ACC112 (cell line): ENCODE data around the gene PCSK7.

ENCODE experiments used
- H2AFZ ChIP-seq: fragments of 200-600 bp; sonication (generic); one replicate; pipeline ENCODE4 v1.6.0; 2017; ENCODE audit warnings: antibody characterized with exemption, low read length; ENCODE audit not compliant: unreplicated experiment
- H3K27ac ChIP-seq: fragments of 200-600 bp; sonication (generic); 2 replicates; pipeline ENCODE4 v1.5.1; 2014; ENCODE audit warnings: low read depth, mild to moderate bottlenecking, antibody characterized with exemption, low read length, moderate library complexity
- H3K27me3 ChIP-seq: fragments of 200-600 bp; sonication (generic); 2 replicates; pipeline ENCODE4 v1.6.1; 2014; ENCODE audit warnings: mild to moderate bottlenecking, antibody characterized with exemption, low read length, moderate library complexity, mixed read lengths; ENCODE audit not compliant: insufficient read depth
- H3K36me3 ChIP-seq: fragments of 200-600 bp; sonication (generic); 2 replicates; pipeline ENCODE4 v1.6.1; 2016; ENCODE audit warnings: mild to moderate bottlenecking, antibody characterized with exemption, low read length, moderate library complexity, mixed read lengths; ENCODE audit not compliant: insufficient read depth
- H3K4me1 ChIP-seq: fragments of 200-600 bp; sonication (generic); one replicate; pipeline ENCODE4 v1.6.1; 2016; ENCODE audit warnings: low read length, mixed read lengths; ENCODE audit not compliant: insufficient read depth, unreplicated experiment, control insufficient read depth
- H3K4me3 ChIP-seq: fragments of 200-600 bp; sonication (generic); 2 replicates; pipeline ENCODE4 v1.5.1; 2014; ENCODE audit warnings: mild to moderate bottlenecking, low read depth, low read length
- H3K79me2 ChIP-seq: fragments of 200-600 bp; sonication (generic); one replicate; pipeline ENCODE4 v1.6.0; 2016; ENCODE audit warnings: low read length; ENCODE audit not compliant: control insufficient read depth, unreplicated experiment, insufficient read depth

Gene PCSK7

DNA sequence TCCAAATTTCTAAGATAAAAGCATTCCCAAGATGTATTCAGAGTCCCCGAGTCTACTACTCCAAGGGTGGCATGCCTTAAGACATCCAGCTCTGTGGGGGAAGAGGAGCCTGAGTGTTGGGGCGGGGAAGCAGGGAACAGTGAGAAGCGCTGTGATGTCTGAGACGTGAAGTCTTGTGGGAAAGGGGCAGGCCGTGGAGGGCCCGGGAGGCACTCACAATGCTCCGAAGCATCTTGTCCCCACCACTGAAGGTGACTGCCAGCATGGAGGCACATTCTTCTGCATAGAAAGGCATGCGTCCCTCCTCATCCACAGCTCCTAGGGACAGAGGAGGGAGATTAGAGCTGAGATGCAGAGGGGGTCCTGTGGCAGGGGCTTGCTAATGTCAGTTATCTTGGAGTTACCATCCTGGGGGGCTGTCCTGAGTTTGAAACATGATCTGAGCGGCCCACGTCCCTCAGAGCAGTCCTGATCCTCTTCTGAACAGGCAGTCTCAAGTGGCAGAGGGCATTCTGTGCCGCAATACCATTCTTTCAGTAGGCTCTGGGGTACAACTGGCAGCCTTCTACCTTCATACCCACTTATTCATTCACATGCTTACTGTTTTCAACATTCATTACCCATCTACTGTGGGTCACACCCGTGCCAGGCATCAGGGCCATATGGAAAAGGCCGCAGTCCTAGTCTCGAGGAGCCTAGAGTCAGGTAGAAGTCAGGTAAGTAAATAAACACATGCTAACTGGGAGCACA is 8.7 kb downstream of the PCSK7 start:
- Histone ChIP-seq H3K36me3 (peaks cover 25% of the 10 kb centered on the region), H3K27me3 (no peaks in the 10 kb centered on the region), H3K4me1 (peaks cover 40% of the 10 kb centered on the region), H2AFZ (no peak overlapping the region), H3K4me3 (no peak overlapping the region), H3K79me2 (no peaks in the 10 kb centered on the region), H3K27ac (peak overlapping the region; percentile 92)

DNA sequence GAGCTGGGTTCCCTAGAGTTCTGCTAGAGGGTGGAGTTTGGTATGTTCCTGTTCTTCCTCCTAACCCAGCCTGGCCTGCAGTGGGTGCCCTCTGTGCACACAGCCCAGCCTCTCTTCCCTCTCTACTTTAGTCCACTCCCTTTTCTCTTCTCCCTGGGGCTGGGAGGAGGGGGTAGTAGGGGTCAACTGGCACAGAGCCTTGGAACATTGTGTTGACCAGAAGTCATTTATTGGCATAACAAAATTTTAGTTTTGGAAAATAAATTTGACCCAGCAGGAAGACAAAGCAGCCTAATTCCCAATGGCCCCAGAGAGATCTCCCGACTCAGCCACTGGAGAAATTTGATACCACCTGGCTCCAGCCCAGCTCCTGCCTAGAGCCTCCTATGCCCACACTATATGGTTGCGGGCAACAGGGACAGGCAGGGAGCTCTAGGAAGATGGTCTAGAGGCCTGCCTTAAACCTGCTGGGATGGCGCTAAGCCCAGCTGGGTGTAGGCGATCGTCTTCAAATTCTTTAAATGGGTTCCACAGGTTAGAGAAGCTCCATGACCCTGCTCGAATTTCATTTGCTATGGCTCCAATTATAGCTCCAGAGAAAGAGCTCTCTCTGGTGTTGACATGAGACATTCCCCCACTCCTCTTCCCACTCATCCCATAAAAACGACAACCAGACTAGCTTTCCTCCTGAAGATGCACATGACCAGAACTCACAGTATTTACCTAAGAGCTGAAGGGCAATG is 9.9 kb downstream of the PCSK7 start:
- H3K36me3 ChIP-seq: peaks cover 25% of the 10 kb centered on the region
- peak overlapping the region; percentile 92 for H3K27ac ChIP-seq
- H3K4me3 ChIP-seq: peak overlapping the region; percentile 29; the same call in 1 of the 2 replicates

DNA sequence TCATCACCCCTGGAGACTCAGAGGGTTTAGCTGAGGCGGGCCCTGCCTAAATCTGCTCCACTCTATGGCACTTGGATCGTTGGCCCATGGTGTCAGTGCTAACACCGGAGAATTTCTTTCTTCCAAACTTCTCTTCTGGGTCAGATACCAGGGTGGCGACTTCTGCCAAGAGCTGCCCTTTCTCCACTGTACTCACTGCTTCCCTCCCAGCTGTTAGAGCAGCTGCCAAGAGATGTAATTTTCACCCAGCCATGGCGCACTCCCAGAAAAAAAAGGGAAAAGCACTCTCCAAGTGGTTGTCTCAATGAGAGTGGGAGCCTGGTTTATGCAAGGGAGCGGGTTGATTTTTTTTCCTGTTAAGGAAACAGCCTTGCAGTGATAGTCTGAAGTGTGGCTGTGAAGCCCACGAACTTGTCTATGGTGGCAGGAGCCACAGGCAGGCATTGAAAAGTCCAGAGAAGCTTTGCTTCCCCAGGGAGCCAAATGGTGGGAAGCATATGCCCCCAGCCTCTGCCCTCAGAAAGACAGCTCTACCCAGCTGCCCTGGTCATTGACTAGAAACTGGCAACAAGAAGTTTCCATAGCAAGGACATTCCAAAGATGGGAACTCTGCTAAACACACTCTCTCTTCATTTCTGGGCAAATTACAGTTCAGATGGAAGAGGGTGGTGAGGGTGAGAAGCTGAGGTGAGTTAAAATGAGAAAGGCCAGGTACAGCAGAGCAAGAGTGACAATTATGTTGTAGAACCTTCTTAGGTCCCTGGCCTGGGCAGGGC is 10.7 kb downstream of the PCSK7 start:
- peak overlapping the region; percentile 29; the same call in 1 of the 2 replicates for H3K4me3 ChIP-seq
- peaks cover 25% of the 10 kb centered on the region for H3K36me3 ChIP-seq
- peak overlapping the region; percentile 15 for H2AFZ ChIP-seq
- H3K27ac ChIP-seq: peak overlapping the region; percentile 92
- no peaks in the 10 kb centered on the region for H3K79me2 ChIP-seq
- H3K27me3 ChIP-seq: no peaks in the 10 kb centered on the region
- peaks cover 57% of the 10 kb centered on the region for H3K4me1 ChIP-seq

More for the DNA sequence above, 9.9 kb downstream of the PCSK7 start:
- Histone ChIP-seq H2AFZ (peak overlapping the region; percentile 15), H3K79me2 (no peaks in the 10 kb centered on the region), H3K27me3 (no peaks in the 10 kb centered on the region), H3K4me1 (peaks cover 52% of the 10 kb centered on the region)

DNA sequence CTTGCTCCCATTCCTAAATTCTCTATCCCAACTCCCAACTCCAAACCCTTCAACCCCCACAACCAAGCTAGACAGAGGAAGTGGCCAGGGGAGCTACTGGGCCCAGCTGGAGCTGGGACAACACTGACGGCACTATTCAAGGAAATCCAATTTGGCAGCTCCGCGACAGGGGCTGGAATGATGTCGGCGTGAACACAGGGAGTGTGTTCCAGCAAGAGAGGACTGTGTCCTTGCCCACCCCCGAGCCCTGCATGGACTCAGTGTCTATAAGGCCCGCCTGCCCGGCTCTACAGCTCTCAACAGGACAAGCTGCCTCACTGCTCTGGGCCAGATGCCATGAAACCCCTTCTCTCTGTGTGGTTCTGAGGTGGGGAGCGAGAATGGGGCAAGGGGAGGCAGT is 11.3 kb downstream of the PCSK7 start:
- H2AFZ ChIP-seq: no peak overlapping the region
- peaks cover 25% of the 10 kb centered on the region for H3K36me3 ChIP-seq
- peak overlapping the region; percentile 92 for H3K27ac ChIP-seq
- H3K4me1 ChIP-seq: peaks cover 57% of the 10 kb centered on the region
- H3K27me3 ChIP-seq: no peaks in the 10 kb centered on the region
- no peaks in the 10 kb centered on the region for H3K79me2 ChIP-seq
- H3K4me3 ChIP-seq: no peak overlapping the region

DNA sequence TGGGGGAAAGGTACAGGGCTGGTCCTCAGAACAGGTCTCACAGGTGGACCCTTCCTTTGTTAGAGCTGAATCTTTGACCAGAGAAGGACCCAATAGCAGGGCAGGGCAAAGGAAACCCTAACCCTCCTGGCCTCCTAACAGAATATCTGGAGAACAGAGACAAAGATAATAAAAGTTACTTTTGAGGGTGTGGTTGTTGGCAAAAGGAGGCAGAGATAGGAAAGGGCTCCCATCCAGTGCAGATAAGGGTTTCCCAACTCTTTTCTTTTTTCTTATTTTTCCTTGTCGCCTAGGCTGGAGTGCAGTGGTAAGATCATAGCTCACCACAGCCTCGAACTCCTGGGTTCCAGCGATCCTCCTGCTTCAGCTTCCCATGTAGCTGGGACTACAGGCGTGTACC is 11.9 kb downstream of the PCSK7 start:
- no peaks in the 10 kb centered on the region for H3K27me3 ChIP-seq
- H3K4me3 ChIP-seq: no peak overlapping the region
- no peak overlapping the region for H3K27ac ChIP-seq
- peaks cover 25% of the 10 kb centered on the region for H3K36me3 ChIP-seq
- no peak overlapping the region for H2AFZ ChIP-seq
- H3K4me1 ChIP-seq: peaks cover 57% of the 10 kb centered on the region
- H3K79me2 ChIP-seq: no peaks in the 10 kb centered on the region

DNA sequence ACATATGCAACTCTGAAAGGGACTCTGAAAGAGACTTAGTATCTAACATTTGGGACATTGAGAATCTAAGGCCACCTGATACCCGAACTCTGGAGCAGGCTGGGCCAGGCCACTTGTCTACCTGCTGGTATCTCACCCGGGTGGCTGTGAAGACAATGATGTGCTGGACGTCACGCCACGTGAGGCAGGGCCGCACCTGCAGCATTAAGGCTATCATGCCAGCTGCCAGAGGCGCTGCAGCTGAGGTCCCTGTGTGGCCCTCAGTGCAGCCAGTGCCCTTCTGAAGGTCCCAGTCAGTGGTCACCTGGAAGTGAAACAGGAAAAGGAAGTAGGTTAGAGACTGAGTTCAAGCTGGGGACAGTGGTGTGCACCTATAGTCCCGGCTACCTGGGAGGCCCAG is 12.4 kb downstream of the PCSK7 start:
- Histone ChIP-seq H3K79me2 (no peaks in the 10 kb centered on the region), H3K27me3 (no peaks in the 10 kb centered on the region), H3K4me1 (peaks cover 60% of the 10 kb centered on the region), H3K27ac (no peak overlapping the region), H3K4me3 (no peak overlapping the region), H3K36me3 (peaks cover 28% of the 10 kb centered on the region), H2AFZ (no peak overlapping the region)

DNA sequence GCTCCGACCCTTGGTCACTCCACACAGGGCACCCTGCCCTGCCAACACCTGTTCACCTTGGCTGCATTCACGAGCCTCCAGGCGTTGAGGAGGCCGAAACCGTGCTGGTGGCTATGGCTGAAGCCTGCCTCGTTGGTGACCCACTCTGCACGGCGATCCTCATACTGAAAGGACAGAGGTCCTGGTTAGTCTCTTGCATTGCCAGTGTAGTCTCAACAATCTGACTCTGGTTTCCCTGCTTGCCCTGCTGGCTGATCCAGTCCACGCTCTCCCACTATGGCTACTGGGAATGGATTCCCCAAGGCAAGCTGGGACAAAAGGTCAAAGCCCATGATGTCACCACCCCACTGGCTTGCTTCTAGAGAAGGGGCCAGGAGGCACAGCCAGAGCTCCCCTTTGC is 12.9 kb downstream of the PCSK7 start:
- Histone ChIP-seq H3K79me2 (no peaks in the 10 kb centered on the region), H3K4me1 (peaks cover 60% of the 10 kb centered on the region), H3K27me3 (no peaks in the 10 kb centered on the region), H3K27ac (peak overlapping the region; percentile 87), H3K4me3 (no peak overlapping the region), H3K36me3 (peaks cover 30% of the 10 kb centered on the region), H2AFZ (no peak overlapping the region)

DNA sequence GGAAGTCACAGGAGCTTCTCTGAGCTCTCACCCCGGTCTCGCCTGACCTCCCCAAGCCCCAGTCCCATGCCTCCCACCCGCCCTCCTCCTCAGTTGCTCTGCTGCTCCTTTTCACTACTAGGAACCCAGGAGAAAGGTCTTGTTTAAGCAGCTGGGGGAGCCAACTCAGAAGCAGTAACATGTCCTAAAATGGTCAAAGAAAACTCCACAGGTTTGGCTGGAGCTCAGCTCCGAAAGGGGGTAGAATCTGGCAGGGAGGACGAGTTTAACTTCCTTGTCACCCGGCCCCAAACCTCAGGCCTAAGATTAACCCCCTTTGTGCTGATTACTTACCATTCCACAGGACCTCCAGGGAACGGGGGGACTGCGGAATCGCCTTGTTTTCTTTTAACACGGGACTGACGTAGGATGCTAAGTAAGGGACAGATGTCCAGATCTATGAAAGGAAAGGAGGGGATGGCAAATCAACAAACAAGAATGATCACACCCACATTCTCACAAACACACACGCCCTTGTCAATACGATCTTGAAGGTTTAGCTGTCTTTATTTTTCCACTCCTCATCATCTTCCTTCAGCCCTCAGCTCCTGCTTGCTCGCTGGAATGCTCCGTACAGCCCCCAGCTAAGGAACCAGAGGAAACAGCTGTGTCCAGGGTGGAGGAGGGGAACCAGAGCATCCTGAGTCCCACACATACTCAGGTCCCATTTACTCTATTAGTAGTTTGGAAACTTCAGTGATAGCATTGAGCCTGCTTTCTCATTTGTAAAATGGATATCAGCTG is 13.5 kb downstream of the PCSK7 start:
- H3K4me1 ChIP-seq: peaks cover 60% of the 10 kb centered on the region
- no peak overlapping the region for H3K4me3 ChIP-seq
- H3K36me3 ChIP-seq: peaks cover 27% of the 10 kb centered on the region
- peak overlapping the region; percentile 87 for H3K27ac ChIP-seq
- no peaks in the 10 kb centered on the region for H3K27me3 ChIP-seq
- no peaks in the 10 kb centered on the region for H3K79me2 ChIP-seq
- H2AFZ ChIP-seq: no peak overlapping the region

DNA sequence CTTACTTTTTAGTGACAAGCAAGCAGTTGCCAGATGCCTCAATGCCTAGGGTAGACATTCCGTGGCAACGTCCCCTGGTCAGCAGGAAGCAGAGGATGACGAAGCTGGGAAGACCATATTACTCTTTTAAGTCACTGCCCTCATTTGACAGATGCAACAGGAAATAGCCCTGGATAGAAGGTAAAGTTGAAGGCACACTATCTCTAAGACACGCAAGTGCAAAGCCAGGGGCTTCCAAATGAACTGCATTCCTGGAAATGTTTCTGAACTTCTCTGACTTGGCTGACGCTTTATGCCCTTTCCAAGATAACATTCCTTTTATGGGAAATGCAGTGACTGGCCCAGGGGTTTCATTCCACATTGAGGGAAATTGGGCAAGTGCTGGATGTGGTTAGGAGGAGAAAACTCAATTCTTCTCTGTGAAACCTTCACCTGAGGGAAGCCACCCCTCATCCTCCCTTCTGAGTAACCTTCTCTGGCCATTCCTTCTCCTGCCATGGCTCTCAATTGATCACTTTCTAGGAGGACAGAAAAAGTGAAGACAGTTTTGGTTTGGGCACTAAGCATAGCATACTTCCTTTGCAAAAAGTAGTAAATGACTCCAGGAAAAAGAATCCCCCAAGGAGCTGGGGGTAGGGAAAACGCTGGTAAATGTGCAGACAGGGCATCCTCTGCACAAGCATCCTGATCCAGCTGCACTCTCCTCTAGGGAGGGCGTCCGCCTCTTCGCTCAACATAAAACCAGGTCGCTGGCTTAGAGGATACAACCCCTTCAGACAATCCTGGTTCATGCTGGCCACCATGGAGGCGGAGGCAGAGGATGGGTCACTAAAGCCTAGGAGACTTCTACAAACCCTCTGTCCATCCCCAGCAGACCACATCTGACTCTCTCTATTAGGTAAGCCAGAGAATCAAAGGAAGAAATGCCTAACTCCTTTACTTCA is 14.5 kb downstream of the PCSK7 start:
- H3K79me2 ChIP-seq: no peaks in the 10 kb centered on the region
- H3K4me3 ChIP-seq: peak overlapping the region; percentile 36; the same call in 1 of the 2 replicates
- peaks cover 59% of the 10 kb centered on the region for H3K4me1 ChIP-seq
- H2AFZ ChIP-seq: no peak overlapping the region
- H3K27me3 ChIP-seq: no peaks in the 10 kb centered on the region
- peak overlapping the region; percentile 87 for H3K27ac ChIP-seq
- peaks cover 25% of the 10 kb centered on the region for H3K36me3 ChIP-seq
